Raji (cell line): ENCODE data around the gene MKNK1.

Experiments used
- POLR2A ChIP-seq: IDR thresholded peaks from 2 replicates; pipeline ENCODE4 v1.6.1; 2011; ENCODE audit warnings: low read depth, low read length, control low read depth; ENCODE audit not compliant: insufficient read depth

Gene MKNK1

GRCh38 chr1:46562498-46562897 lies 41.6 kb downstream of the MKNK1 start:
- no peak for TF ChIP-seq POLR2A

- TF ChIP-seq POLR2A, result no peak
Observed at GRCh38 chr1:46558966-46559365, 45.1 kb downstream of the MKNK1 start.

- no peak for TF ChIP-seq POLR2A
Observed at GRCh38 chr1:46558141-46558963, 45.7 kb downstream of the MKNK1 start.

DNA sequence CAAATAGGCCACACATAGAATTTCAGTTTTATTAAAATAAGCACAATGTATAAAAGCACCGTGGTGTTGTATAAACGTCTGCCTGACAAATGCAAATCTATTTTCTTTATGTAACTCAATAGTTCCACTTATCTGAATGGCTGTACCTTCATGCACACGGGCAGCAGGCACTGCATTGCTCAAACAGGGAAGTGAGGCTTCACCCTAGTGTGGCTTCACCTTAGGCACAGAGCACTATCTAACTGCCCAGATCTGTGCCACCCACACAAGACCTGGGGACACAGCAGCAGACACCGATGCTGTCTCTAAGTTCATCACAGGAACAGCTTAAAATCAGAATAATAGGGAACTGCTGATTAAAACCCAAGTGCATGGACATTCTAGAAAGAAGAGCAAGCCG lies 46.7 kb downstream of the MKNK1 start:
- no peak for TF ChIP-seq POLR2A

- no peak for TF ChIP-seq POLR2A
Observed at GRCh38 chr1:46556822-46557221, 47.2 kb downstream of the MKNK1 start.

DNA sequence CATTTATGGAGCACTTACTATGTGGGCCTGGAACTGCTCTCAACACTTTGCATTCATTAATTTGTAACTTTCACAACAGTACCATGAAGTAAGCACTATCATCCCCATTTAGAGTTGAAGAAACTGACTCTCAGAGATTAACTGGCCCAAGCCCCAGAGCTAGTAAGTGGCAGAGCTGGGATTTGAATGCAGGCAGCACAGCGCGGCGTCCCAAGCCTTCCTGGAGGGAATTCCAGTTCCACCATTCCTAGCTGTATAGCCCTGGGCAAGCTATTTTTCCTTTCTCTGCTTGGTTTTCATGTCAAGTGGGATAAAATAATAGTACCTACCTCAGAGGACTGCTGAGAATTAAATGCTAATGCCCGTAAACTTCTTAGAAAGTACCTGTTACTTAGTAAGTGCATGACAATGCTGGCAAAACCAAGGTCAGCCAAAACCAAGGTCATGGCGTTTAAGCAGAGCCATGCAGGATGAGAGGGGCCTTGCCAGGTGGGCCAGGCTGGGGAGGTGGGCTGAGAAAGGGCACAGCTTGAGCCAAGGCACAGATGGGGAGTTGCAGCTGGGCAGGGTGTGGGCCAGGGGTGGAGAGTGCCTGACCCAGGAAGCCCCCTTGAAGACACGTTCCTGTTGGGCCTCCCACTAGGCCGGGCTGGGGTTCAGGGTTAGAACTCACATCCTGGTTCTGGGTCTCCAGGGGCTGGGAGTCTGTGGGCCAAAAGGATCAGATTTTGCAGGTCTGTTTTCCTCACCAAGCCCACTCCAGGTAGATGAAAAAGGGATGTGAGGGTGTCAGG lies 48.0 kb downstream of the MKNK1 start:
- no peak for TF ChIP-seq POLR2A

DNA sequence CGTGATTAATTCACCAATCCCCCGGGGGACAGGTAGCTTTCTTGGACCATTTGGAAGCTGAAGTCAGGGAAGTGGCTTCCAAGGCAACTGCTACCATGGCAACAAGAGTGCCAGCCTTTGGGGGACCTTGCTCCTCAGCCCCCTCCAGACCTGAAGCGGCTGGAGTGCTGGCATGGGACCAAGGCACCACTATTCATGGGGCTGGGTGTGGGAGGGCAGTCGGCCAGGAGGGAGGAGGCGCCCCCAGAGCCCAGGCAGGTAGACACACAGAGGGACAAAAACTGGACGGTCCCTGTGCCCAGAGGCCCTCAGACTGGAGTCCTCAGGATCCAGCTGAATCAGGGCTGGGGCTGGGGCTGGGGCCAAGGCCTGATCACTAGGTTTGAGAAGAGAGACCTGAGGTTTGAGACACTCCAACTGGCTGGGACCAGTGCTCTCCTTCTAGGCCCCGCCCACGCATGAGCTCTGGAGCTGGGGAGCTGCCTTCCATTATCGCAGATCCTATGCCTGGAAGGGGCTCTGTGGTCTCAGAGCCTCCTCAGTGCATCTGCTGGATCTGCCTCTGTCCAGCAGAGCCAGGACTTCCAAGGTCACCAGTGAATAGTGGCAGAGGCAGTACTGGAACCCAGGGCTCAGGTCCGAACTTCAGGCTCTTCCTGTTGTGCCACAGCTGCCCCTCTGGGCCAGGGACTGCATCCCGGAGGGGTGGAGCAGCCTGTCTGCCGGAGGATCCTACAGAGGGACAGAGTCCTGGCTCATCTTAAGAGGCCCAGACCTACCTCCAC lies 49.3 kb downstream of the MKNK1 start:
- TF ChIP-seq POLR2A, result no peak

GRCh38 chr1:46554236-46554596 lies 49.9 kb downstream of the MKNK1 start:
- TF ChIP-seq POLR2A, result no peak

- TF ChIP-seq POLR2A, result no peak
Observed at GRCh38 chr1:46553506-46553905, 50.6 kb downstream of the MKNK1 start.

- no peak for TF ChIP-seq POLR2A
Observed at GRCh38 chr1:46552357-46553237, 51.5 kb downstream of the MKNK1 start.

DNA sequence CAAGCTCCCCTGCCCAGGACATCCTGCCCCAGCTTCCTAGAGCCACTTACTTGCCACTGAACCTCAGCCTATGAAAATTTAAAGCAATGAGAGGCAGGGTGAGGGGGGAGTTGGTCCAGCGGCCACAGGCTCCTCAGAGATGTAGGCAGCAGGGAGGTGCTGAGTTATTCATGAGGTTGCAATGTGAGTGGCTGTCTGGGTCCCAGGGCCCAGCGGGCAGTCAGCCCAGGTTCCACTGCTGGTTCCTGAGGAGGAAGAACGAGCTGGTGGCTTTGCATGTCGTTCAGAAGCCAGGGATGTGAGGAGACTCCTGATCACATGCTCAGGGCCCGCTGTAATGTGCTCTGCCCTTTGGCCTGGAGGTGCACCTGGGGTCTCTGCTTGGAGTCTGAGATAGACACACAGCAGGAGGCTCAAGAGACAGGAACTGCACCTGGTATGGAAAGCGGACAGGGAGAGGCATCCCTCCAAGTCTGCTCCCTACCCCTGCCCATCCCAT lies 52.4 kb downstream of the MKNK1 start, which contains the start of gene KNCN:
TSS of gene KNCN (minus strand) at position 51 of the 499 bp plus-strand sequence. CDS start 432 bp downstream, outside the sequence.
- TF ChIP-seq POLR2A, result no peak

DNA sequence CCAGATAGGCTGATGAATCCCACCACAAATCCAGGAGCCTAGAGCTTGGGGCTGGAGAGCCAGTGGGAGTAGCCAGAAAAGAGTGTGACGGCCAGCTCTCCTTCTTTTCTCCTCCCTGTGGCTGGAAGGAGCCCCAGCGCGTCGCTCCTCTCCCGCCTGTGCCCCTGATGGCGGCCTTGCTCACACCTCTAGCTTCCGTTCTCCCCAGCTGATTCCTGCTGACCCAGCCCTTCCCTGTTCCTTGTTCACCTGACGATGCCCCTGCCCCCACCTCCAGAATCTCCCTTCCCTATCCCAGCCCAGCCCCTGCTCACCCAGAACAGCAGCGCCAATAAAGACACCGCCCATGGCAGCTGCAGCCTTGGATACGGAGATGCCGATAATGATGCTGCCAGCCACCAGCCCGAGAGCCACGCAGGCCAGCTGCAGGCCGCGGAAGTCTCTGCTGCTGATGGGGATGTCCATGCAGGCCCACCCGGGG lies 53.3 kb downstream of the MKNK1 start:
- no peak for TF ChIP-seq POLR2A

DNA sequence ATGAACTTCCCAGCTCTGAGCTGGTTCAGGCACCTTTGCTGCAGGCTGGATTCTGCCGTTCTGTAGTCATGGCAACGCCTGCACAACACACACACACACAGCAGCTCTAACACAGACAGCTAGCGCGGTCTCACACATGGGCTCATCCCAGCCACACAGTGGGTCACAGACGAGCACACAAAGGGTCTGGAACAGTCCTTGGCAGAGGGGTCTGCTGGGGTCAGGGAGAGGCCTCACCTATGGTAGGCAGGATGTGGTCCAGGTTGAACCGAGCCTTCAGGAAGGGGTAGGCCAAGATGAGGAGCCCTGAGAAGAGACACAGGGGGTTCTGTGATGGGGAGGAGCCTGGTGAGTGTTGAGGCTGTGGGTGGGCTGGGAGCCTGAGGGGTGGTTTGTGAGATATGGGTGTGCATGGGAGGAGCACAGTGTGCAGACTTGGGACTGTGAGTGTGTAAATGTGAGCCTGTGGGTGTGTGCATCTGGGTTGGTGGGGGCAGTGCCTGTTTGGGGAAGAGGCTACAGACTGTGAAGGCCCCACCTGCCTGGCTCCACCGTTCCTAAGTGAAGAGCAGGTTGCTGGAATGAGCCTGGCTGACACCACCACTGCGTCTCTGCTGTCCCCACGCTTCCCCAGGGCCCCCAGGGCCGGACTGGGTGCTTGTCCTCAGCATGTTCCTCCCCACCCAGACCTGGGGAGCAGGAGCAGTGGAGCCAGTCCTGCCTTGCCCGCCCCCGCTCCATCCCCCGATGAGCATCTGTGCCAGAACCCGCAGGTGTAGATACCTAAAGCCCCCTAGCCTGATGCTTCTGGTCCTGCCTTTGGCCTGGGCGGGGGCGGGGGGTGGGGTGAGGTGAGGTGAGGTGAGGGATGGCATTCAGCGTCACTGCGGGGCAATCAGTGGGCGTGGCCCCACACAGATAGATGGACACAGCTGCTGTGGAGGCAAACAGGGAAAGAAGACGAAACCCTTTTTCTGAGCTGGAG lies 54.1 kb downstream of the MKNK1 start:
- no peak for TF ChIP-seq POLR2A
